ENCODE results near the gene C1QTNF8. TPM values are rescaled to one million over a fixed set of nuclear protein-coding genes. Genes with fewer than 3 reads are reported as not detected.

Gene C1QTNF8
- total RNA-seq, 1 donor from 2014 or later: not detected

- Mint-ChIP-seq H3K36me3 (ENCODE audit: low read depth) (no peaks in the 10 kb centered on the region), H3K4me1 (no peaks in the 10 kb centered on the region), H3K4me3 (no peak overlapping the region), H3K9me3 (no peaks in the 10 kb centered on the region), H3K27me3 (no peaks in the 10 kb centered on the region), H3K27ac (no peak overlapping the region)
- DNase-seq: no peak
- intact Hi-C loops (cut with micrococcal nuclease): no loop called here
Measured at GRCh38 chr16:1043881-1044451, 52.1 kb downstream of the C1QTNF8 start.

GRCh38 chr16:1042866-1043265 lies 53.2 kb downstream of the C1QTNF8 start:
- H3K27me3 Mint-ChIP-seq: no peaks in the 10 kb centered on the region
- no peaks in the 10 kb centered on the region for H3K4me1 Mint-ChIP-seq
- no peak overlapping the region for H3K27ac Mint-ChIP-seq
- no peaks in the 10 kb centered on the region for H3K9me3 Mint-ChIP-seq
- intact Hi-C loops (cut with micrococcal nuclease): no loop called here
- no peak overlapping the region for H3K4me3 Mint-ChIP-seq
- DNase-seq: no peak
- no peaks in the 10 kb centered on the region for H3K36me3 Mint-ChIP-seq (ENCODE audit: low read depth)

- Mint-ChIP-seq H3K27me3 (no peaks in the 10 kb centered on the region), H3K27ac (no peak overlapping the region), H3K9me3 (no peaks in the 10 kb centered on the region), H3K36me3 (ENCODE audit: low read depth) (no peaks in the 10 kb centered on the region), H3K4me1 (no peaks in the 10 kb centered on the region), H3K4me3 (no peak overlapping the region)
- DNase-seq: no peak
- intact Hi-C loops (cut with micrococcal nuclease): no loop called here
Measured at GRCh38 chr16:1042049-1042744, 53.8 kb downstream of the C1QTNF8 start.

- no peak for DNase-seq
- intact Hi-C loops (cut with micrococcal nuclease): no loop called here
- H3K4me1 Mint-ChIP-seq: no peaks in the 10 kb centered on the region
- no peaks in the 10 kb centered on the region for H3K27me3 Mint-ChIP-seq
- no peak overlapping the region for H3K4me3 Mint-ChIP-seq
- no peaks in the 10 kb centered on the region for H3K36me3 Mint-ChIP-seq (ENCODE audit: low read depth)
- H3K27ac Mint-ChIP-seq: no peak overlapping the region
- H3K9me3 Mint-ChIP-seq: no peaks in the 10 kb centered on the region
Measured at GRCh38 chr16:1040346-1040745, 55.7 kb downstream of the C1QTNF8 start.

- H3K36me3 Mint-ChIP-seq (ENCODE audit: low read depth): no peaks in the 10 kb centered on the region
- intact Hi-C loops (cut with micrococcal nuclease): no loop called here
- H3K9me3 Mint-ChIP-seq: no peaks in the 10 kb centered on the region
- H3K4me3 Mint-ChIP-seq: no peak overlapping the region
- DNase-seq: no peak
- H3K27ac Mint-ChIP-seq: no peak overlapping the region
- no peaks in the 10 kb centered on the region for H3K4me1 Mint-ChIP-seq
- no peaks in the 10 kb centered on the region for H3K27me3 Mint-ChIP-seq
Measured at GRCh38 chr16:1039762-1040161, 56.3 kb downstream of the C1QTNF8 start.

GRCh38 chr16:1038932-1039331 lies 57.1 kb downstream of the C1QTNF8 start:
- intact Hi-C loops (cut with micrococcal nuclease): no loop called here
- H3K27me3 Mint-ChIP-seq: no peaks in the 10 kb centered on the region

More at GRCh38 chr16:1038932-1039331, 57.1 kb downstream of the C1QTNF8 start:
- Mint-ChIP-seq H3K4me1 (no peaks in the 10 kb centered on the region), H3K9me3 (no peaks in the 10 kb centered on the region), H3K4me3 (no peak overlapping the region), H3K27ac (no peak overlapping the region), H3K36me3 (ENCODE audit: low read depth) (no peaks in the 10 kb centered on the region)
- no peak for DNase-seq

Other genes with a start within 250 kb of the C1QTNF8 start
- gene LMF1, start 125.3 kb downstream of the C1QTNF8 start, total RNA-seq: 10.4 and 11.9 TPM in 2 replicates
- 0.77 and 0.92 TPM in 2 replicates for gene SOX8, start 114.5 kb downstream of the C1QTNF8 start, total RNA-seq
- not detected in 2 replicates for gene SSTR5, start 23.5 kb downstream of the C1QTNF8 start, total RNA-seq
- 0.05 and 0.07 TPM in 2 replicates for gene CACNA1H, start 56.9 kb upstream of the C1QTNF8 start, total RNA-seq
- not detected in 2 replicates for gene TPSG1, start 129.0 kb upstream of the C1QTNF8 start, total RNA-seq
- not detected in 2 replicates for gene TPSB2, start 133.9 kb upstream of the C1QTNF8 start, total RNA-seq
- not detected in 2 replicates for gene TPSAB1, start 144.5 kb upstream of the C1QTNF8 start, total RNA-seq
- gene TPSD1, start 159.8 kb upstream of the C1QTNF8 start, total RNA-seq: not detected in 2 replicates
- 269 and 278 TPM in 2 replicates for gene UBE2I, start 213.4 kb upstream of the C1QTNF8 start, total RNA-seq
- 0.30 TPM in 1 of 2 replicates, not detected in the other for gene BAIAP3, start 237.4 kb upstream of the C1QTNF8 start, total RNA-seq